H7 (cell line): ENCODE results near the gene LGALS12. TPM values are rescaled to one million over a fixed set of nuclear protein-coding genes. Genes with fewer than 3 reads are reported as not detected.

Experiments
- DNase-seq: peaks from one replicate; pipeline ENCODE4 v3.0.0; 2012
- H3K27me3 ChIP-seq: 2 replicates; pipeline ENCODE4 v1.6.0; 2011; ENCODE audit warnings: mild to moderate bottlenecking, low read length; ENCODE audit not compliant: control insufficient read depth, insufficient read depth
- H3K36me3 ChIP-seq: replicated peaks from 2 replicates; pipeline ENCODE4 v1.5.1; 2011; ENCODE audit warnings: low read length; ENCODE audit not compliant: control insufficient read depth, insufficient read depth
- H3K4me3 ChIP-seq: 2 replicates; pipeline ENCODE4 v1.5.1; 2011; ENCODE audit warnings: low read depth, mild to moderate bottlenecking, control low read depth, low read length, moderate library complexity; ENCODE audit not compliant: insufficient read depth
- total RNA-seq: library from RNA; depleted of rRNA; stranded (reverse); fragments of >200 nt; shearing (Covaris generic); gene quantifications from 2 replicates; pipeline ENCODE4 v1.2.3, GENCODE V29; 2014; rRNA removed

Gene LGALS12
- total RNA-seq: 6.8 and 16.6 TPM in 2 replicates

- no peaks in the 10 kb centered on the region for H3K27me3 ChIP-seq
- H3K4me3 ChIP-seq: no peak within 1 kb of the TSS
- no peaks in the 10 kb centered on the region for H3K36me3 ChIP-seq
- peak; percentile 36 for DNase-seq
These were observed at the start of gene LGALS12 for GRCh38 chr11:63505857-63506528. LGALS12 (plus strand) TSS chr11:63506084; CDS start chr11:63506459, 375 bp downstream.

DNA sequence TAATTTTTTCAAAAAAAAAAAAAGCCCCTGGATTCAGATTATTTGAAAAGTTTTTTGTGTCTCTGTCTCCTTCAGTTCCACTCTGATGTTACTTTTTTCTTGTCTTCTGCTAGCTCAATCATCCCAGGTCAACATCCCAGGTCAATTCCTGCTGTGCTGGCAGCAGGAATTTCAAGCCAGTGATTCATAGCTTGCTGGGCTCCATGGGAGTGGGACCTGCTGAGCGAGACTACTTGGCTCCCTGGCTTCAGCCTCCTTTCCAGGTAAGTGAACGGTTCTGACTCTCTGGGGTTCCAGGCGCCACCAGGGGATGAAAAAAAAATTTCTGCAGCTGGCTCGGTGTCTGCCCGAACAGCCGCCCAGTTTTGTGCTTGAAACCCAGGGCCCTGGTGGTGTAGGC lies 46.3 kb upstream of the LGALS12 start:
- Histone ChIP-seq H3K4me3 (no peak overlapping the region), H3K27me3 (no peaks in the 10 kb centered on the region), H3K36me3 (no peaks in the 10 kb centered on the region; the same call in none of the 2 replicates)
- no peak for DNase-seq

GRCh38 chr11:63462137-63462536 lies 43.7 kb upstream of the LGALS12 start:
- no peak for DNase-seq
- H3K36me3 ChIP-seq: no peaks in the 10 kb centered on the region; the same call in none of the 2 replicates
- no peak overlapping the region for H3K4me3 ChIP-seq
- H3K27me3 ChIP-seq: no peaks in the 10 kb centered on the region

- Histone ChIP-seq H3K27me3 (no peaks in the 10 kb centered on the region), H3K36me3 (no peaks in the 10 kb centered on the region; the same call in 1 of the 2 replicates), H3K4me3 (no peak overlapping the region)
- no peak for DNase-seq
These were observed 35.6 kb upstream of the LGALS12 start for GRCh38 chr11:63470311-63470710.

- no peak overlapping the region for H3K4me3 ChIP-seq
- no peaks in the 10 kb centered on the region for H3K36me3 ChIP-seq
- H3K27me3 ChIP-seq: no peaks in the 10 kb centered on the region
- DNase-seq: no peak
These were observed 33.5 kb upstream of the LGALS12 start for GRCh38 chr11:63472372-63472771.

DNA sequence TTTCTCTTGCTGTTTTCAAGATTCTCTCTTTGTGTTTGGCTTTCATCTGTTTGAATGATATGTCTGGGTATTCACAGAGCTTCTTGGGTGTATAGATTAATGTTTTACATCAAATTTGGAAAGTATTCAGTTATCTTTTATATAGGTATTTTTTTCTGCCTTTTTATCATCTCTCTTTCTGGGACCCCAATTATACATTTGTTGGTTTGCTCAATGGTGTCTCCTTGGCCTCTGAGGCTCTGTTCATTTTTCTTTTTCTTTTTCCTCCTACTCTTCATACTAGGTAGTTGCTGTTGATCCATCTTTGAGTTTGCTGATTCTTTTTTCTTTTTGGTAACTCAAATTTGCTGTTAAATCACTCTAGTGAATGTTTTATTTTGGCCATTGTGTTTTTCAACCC lies 29.3 kb upstream of the LGALS12 start:
- no peak overlapping the region for H3K4me3 ChIP-seq
- no peak for DNase-seq
- H3K36me3 ChIP-seq: peaks cover 2% of the 10 kb centered on the region; the same call in 1 of the 2 replicates
- no peaks in the 10 kb centered on the region for H3K27me3 ChIP-seq

DNA sequence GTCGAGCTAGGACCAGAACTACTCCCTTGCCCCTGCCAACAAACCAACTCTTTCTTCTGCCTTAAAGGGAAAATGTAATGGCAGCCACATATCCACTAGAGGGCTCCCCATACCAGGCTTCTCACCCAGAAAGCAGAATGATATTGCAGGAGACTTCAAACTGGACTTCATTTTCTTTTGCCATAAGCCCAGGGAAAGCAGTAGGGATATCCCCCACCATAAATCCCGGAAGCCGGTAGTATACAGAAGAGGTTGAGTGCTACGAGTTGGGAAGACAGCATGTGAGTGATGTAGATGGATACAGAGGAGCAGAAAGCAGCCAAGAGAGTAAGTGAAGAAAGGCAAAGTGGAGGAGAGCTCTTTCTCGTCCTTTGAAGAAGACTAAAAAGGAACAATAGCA lies 27.0 kb upstream of the LGALS12 start:
- peak; percentile 70 for DNase-seq
- Histone ChIP-seq H3K36me3 (peaks cover 2% of the 10 kb centered on the region; the same call in 1 of the 2 replicates), H3K27me3 (no peaks in the 10 kb centered on the region), H3K4me3 (no peak overlapping the region)

GRCh38 chr11:63480039-63480438 lies 25.8 kb upstream of the LGALS12 start:
- DNase-seq: no peak
- H3K36me3 ChIP-seq: peaks cover 2% of the 10 kb centered on the region; the same call in 1 of the 2 replicates
- no peak overlapping the region for H3K4me3 ChIP-seq
- H3K27me3 ChIP-seq: no peaks in the 10 kb centered on the region

DNA sequence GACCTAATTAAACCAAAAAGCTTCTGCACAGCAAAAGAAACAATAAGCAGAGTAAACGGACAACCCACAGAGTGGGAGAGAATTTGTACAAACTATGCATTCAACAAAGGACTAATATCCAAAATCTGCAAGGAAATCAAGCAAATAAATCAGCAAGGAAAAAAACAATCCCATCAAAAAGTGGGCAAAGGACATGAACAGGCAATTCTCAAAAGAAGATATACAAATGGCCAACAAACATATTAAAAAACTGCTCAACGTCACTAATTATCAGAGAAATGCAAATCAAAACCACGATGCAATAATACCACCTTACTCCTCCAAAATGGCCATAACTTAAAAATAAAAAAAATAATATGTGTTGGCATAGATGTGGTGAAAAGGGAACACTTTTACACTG lies 20.1 kb upstream of the LGALS12 start:
- Histone ChIP-seq H3K36me3 (no peaks in the 10 kb centered on the region), H3K27me3 (no peaks in the 10 kb centered on the region), H3K4me3 (no peak overlapping the region)
- DNase-seq: no peak

DNA sequence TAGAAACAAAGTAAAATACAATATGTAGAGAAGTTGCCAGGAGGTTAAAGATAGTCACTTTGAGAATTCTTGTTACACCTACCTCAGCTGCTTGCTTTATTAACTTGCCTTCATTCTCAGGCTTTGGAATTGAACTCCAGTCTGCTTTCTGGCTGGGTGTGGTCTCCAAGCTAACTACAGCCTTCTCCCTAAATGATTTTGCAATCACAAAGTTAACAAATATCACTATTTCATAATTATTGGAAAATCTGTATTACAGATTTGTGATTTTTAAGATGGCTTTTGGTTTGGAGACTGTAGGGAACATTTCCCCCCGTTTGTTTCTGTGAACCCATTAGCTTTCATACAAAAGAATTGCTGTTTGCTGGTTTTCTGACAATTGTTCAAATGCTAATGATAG lies 17.1 kb upstream of the LGALS12 start:
- Histone ChIP-seq H3K36me3 (no peaks in the 10 kb centered on the region), H3K27me3 (no peaks in the 10 kb centered on the region), H3K4me3 (no peak overlapping the region)
- DNase-seq: no peak

DNA sequence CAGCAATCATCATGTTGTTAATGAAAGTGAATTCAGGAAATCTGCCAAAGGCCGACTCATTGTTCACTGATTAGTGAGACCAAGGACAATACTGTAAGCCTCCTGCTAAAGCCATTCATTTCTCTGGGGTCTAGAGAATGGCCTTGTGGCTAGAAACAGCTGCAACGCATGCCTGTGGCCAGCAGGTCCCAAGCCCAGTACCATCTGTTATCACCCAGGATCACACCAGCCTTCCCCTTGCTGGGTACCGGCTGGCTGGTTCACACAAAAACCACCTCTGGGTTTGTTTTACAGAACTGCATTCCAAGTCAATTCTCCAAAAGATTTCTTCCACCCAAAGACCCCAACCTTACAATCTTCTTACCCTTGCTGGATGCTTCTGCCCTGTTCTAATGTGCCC lies 16.0 kb upstream of the LGALS12 start:
- peak; percentile 58 for DNase-seq
- Histone ChIP-seq H3K4me3 (peak overlapping the region; percentile 50), H3K27me3 (no peaks in the 10 kb centered on the region)

GRCh38 chr11:63490551-63491239 lies 15.2 kb upstream of the LGALS12 start, which contains the start of gene PLAAT5:
PLAAT5 (minus strand) TSS chr11:63491167; CDS start chr11:63491034, 133 bp downstream.
- DNase-seq: peak; percentile 83
- no peaks in the 10 kb centered on the region for H3K36me3 ChIP-seq
- no peaks in the 10 kb centered on the region for H3K27me3 ChIP-seq
- H3K4me3 ChIP-seq: peak within 1 kb of the TSS; percentile 50

More for the DNA sequence above, 16.0 kb upstream of the LGALS12 start:
- no peaks in the 10 kb centered on the region for H3K36me3 ChIP-seq

- peak overlapping the region; percentile 50 for H3K4me3 ChIP-seq
- no peaks in the 10 kb centered on the region for H3K27me3 ChIP-seq
- DNase-seq: no peak
These were observed 14.7 kb upstream of the LGALS12 start for GRCh38 chr11:63491240-63491587.

GRCh38 chr11:63491636-63492372 lies 14.1 kb upstream of the LGALS12 start:
- DNase-seq: no peak
- no peaks in the 10 kb centered on the region for H3K27me3 ChIP-seq
- H3K36me3 ChIP-seq: no peaks in the 10 kb centered on the region
- H3K4me3 ChIP-seq: peak overlapping the region; percentile 50

More at GRCh38 chr11:63491240-63491587, 14.7 kb upstream of the LGALS12 start:
- H3K36me3 ChIP-seq: no peaks in the 10 kb centered on the region
